Pulmonary artery endothelial cell (primary cell): ENCODE data around the gene ZNF438. TPM values are rescaled to one million over a fixed set of nuclear protein-coding genes. Genes with fewer than 3 reads are reported as not detected.
"Not testable (repeated sequence)": the region's sequence is repeated elsewhere in the genome, so short reads cannot be mapped to it uniquely, and the experiment has no call there.

Source experiments
- DNase-seq: peaks from one replicate; pipeline ENCODE4 v3.0.0-alpha.2; 2011; ENCODE audit warnings: low read depth, low spot score
- total RNA-seq: library from RNA; depleted of rRNA; stranded (reverse); fragments of >200 nt; gene quantifications from 2 replicates; pipeline ENCODE4 v1.2.3, GENCODE V29; 2014

ZNF438 gene
- total RNA-seq, 1 donor from 2014 or later: 4.8 TPM

- no peak for DNase-seq
These were observed 11.0 kb upstream of the ZNF438 start for GRCh38 chr10:31042670-31043069.

GRCh38 chr10:31041011-31041410, 9.3 kb upstream of the ZNF438 start:
- no peak for DNase-seq

GRCh38 chr10:31039006-31039405, 7.3 kb upstream of the ZNF438 start:
- DNase-seq: not testable (repeated sequence)

- DNase-seq: no peak
These were observed 6.1 kb upstream of the ZNF438 start for GRCh38 chr10:31037749-31038148.

GRCh38 chr10:31036209-31036608, 4.5 kb upstream of the ZNF438 start:
- DNase-seq: no peak

- no peak for DNase-seq
These were observed 3.7 kb upstream of the ZNF438 start for GRCh38 chr10:31035266-31035798.

- no peak for DNase-seq
These were observed 2.6 kb upstream of the ZNF438 start for GRCh38 chr10:31034098-31034909.

GRCh38 chr10:31033147-31033546, 1.5 kb upstream of the ZNF438 start:
- DNase-seq: no peak

- DNase-seq: peak; percentile 79
These were observed 830 bp upstream of the ZNF438 start for GRCh38 chr10:31032258-31033132.

GRCh38 chr10:31031205-31031557, 484 bp downstream of the ZNF438 start:
- no peak for DNase-seq

- no peak for DNase-seq
These were observed 865 bp downstream of the ZNF438 start for GRCh38 chr10:31030800-31031199.

- DNase-seq: no peak
These were observed 1.4 kb downstream of the ZNF438 start for GRCh38 chr10:31030260-31030659.

- DNase-seq: no peak
These were observed 3.6 kb downstream of the ZNF438 start for GRCh38 chr10:31028081-31028480.

GRCh38 chr10:31026279-31026678, 5.4 kb downstream of the ZNF438 start:
- not testable (repeated sequence) for DNase-seq

- DNase-seq: no peak
These were observed 6.5 kb downstream of the ZNF438 start for GRCh38 chr10:31025142-31025541.

GRCh38 chr10:31023558-31023957, 8.1 kb downstream of the ZNF438 start:
- DNase-seq: no peak

GRCh38 chr10:31020209-31020608, 11.5 kb downstream of the ZNF438 start:
- no peak for DNase-seq

GRCh38 chr10:31018962-31019361, 12.7 kb downstream of the ZNF438 start:
- no peak for DNase-seq

- no peak for DNase-seq
These were observed 13.3 kb downstream of the ZNF438 start for GRCh38 chr10:31018356-31018750.

GRCh38 chr10:31017534-31018355, 13.9 kb downstream of the ZNF438 start:
- no peak for DNase-seq

GRCh38 chr10:31014161-31014875, 17.3 kb downstream of the ZNF438 start:
- no peak for DNase-seq
